ENCODE measurements around the gene PSTPIP2.
"Not testable (repeated sequence)": the region's sequence is repeated elsewhere in the genome, so short reads cannot be mapped to it uniquely, and the experiment has no call there.

PSTPIP2 gene

GRCh38 chr18:45997700-45998151 lies 74.3 kb downstream of the PSTPIP2 start:
- no peak for DNase-seq
- no CpG with 5 or more reads among the region's 8 CpGs for WGBS (ENCODE audit: extremely low coverage, insufficient coverage, insufficient read length)

GRCh38 chr18:45995461-45995860 lies 76.6 kb downstream of the PSTPIP2 start:
- no peak overlapping the region for H2AFZ ChIP-seq (ENCODE audit: insufficient read depth, low read length, poor library complexity)
- H3K4me2 ChIP-seq (ENCODE audit: low read length) = no peak overlapping the region
- no peaks in the 10 kb centered on the region for H3K79me1 ChIP-seq (ENCODE audit: low read length)
- no peak overlapping the region for H2BK120ac ChIP-seq (ENCODE audit: insufficient read depth, low read length, poor library complexity)
- no peak overlapping the region for H3K23ac ChIP-seq (ENCODE audit: low read length)
- no peak overlapping the region for H3K18ac ChIP-seq (ENCODE audit: low read length)
- no peak overlapping the region for H2BK5ac ChIP-seq (ENCODE audit: low read depth, low read length, poor library complexity)
- no peak overlapping the region for H3K4me3 ChIP-seq (ENCODE audit: low read depth, low read length)
- H3K4ac ChIP-seq (ENCODE audit: low read depth, low read length) = no peak overlapping the region
- H3K9ac ChIP-seq (ENCODE audit: low read length) = no peak overlapping the region
- no peak overlapping the region for H4K8ac ChIP-seq (ENCODE audit: low read depth, low read length)
- H4K12ac ChIP-seq (ENCODE audit: low read depth, low read length) = no peak overlapping the region
- no peaks in the 10 kb centered on the region for H3K27me3 ChIP-seq (ENCODE audit: insufficient read depth, low read length)
- no peaks in the 10 kb centered on the region for H3K4me1 ChIP-seq (ENCODE audit: control insufficient read depth in 1 of 2, insufficient read depth in 2 of 2, low read length in 2 of 2)
- H3K14ac ChIP-seq (ENCODE audit: low read length) = no peak overlapping the region
- H3K79me2 ChIP-seq (ENCODE audit: control insufficient read depth, insufficient read depth, low read length, poor library complexity) = no peaks in the 10 kb centered on the region
- no peak overlapping the region for H3K27ac ChIP-seq (ENCODE audit: low read depth, low read length)
- no peak overlapping the region for H2AK5ac ChIP-seq (ENCODE audit: low read length)
- H3K9me3 ChIP-seq (ENCODE audit: insufficient read depth, low read depth, low read length) = no peaks in the 10 kb centered on the region
- H3K36me3 ChIP-seq (ENCODE audit: control insufficient read depth in 1 of 2, insufficient read depth in 2 of 2, low read length in 2 of 2) = peaks cover 18 to 39% of the 10 kb centered on the region in 2 experiments
- DNase-seq = no peak
- no peak overlapping the region for H4K91ac ChIP-seq (ENCODE audit: low read depth, low read length)
- no CpG with 5 or more reads among the region's 3 CpGs for WGBS (ENCODE audit: extremely low coverage, insufficient coverage, insufficient read length)
- no peak overlapping the region for H2BK12ac ChIP-seq (ENCODE audit: low read length)

More at GRCh38 chr18:45997700-45998151, 74.3 kb downstream of the PSTPIP2 start:
- no peak overlapping the region for H3K4ac ChIP-seq (ENCODE audit: low read depth, low read length)
- H2AFZ ChIP-seq (ENCODE audit: insufficient read depth, low read length, poor library complexity) = no peak overlapping the region
- H3K4me2 ChIP-seq (ENCODE audit: low read length) = no peak overlapping the region
- no peaks in the 10 kb centered on the region for H3K79me1 ChIP-seq (ENCODE audit: low read length)
- H3K23ac ChIP-seq (ENCODE audit: low read length) = no peak overlapping the region
- no peaks in the 10 kb centered on the region for H3K79me2 ChIP-seq (ENCODE audit: control insufficient read depth, insufficient read depth, low read length, poor library complexity)
- H3K14ac ChIP-seq (ENCODE audit: low read length) = no peak overlapping the region
- H3K9me3 ChIP-seq (ENCODE audit: insufficient read depth, low read depth, low read length) = no peaks in the 10 kb centered on the region
- no peaks in the 10 kb centered on the region for H3K27me3 ChIP-seq (ENCODE audit: insufficient read depth, low read length)
- peak overlapping the region; percentile 43 for H2BK120ac ChIP-seq (ENCODE audit: insufficient read depth, low read length, poor library complexity)
- H2BK5ac ChIP-seq (ENCODE audit: low read depth, low read length, poor library complexity) = no peak overlapping the region
- no peak overlapping the region for H3K27ac ChIP-seq (ENCODE audit: low read depth, low read length)
- no peak overlapping the region for H4K12ac ChIP-seq (ENCODE audit: low read depth, low read length)
- H3K4me3 ChIP-seq (ENCODE audit: low read depth, low read length) = no peak overlapping the region
- H3K36me3 ChIP-seq (ENCODE audit: control insufficient read depth in 1 of 2, insufficient read depth in 2 of 2, low read length in 2 of 2) = peaks cover 13 to 29% of the 10 kb centered on the region in 2 experiments
- H4K8ac ChIP-seq (ENCODE audit: low read depth, low read length) = peak overlapping the region; percentile 38
- H3K9ac ChIP-seq (ENCODE audit: low read length) = no peak overlapping the region
- no peak overlapping the region for H3K18ac ChIP-seq (ENCODE audit: low read length)
- no peak overlapping the region for H2BK12ac ChIP-seq (ENCODE audit: low read length)
- no peaks in the 10 kb centered on the region for H3K4me1 ChIP-seq (ENCODE audit: control insufficient read depth in 1 of 2, insufficient read depth in 2 of 2, low read length in 2 of 2)
- H2AK5ac ChIP-seq (ENCODE audit: low read length) = no peak overlapping the region
- peak overlapping the region; percentile 14 for H4K91ac ChIP-seq (ENCODE audit: low read depth, low read length)

- peak; percentile 51 to 86 for DNase-seq
- H4K12ac ChIP-seq (ENCODE audit: low read depth, low read length) = no peak overlapping the region
- peaks cover 16 to 34% of the 10 kb centered on the region in 2 experiments for H3K36me3 ChIP-seq (ENCODE audit: control insufficient read depth in 1 of 2, insufficient read depth in 2 of 2, low read length in 2 of 2)
- H2BK12ac ChIP-seq (ENCODE audit: low read length) = no peak overlapping the region
- H3K9ac ChIP-seq (ENCODE audit: low read length) = no peak overlapping the region
- no peak overlapping the region for H4K8ac ChIP-seq (ENCODE audit: low read depth, low read length)
- H4K91ac ChIP-seq (ENCODE audit: low read depth, low read length) = no peak overlapping the region
- no peaks in the 10 kb centered on the region for H3K4me1 ChIP-seq (ENCODE audit: control insufficient read depth in 1 of 2, insufficient read depth in 2 of 2, low read length in 2 of 2)
- H2BK5ac ChIP-seq (ENCODE audit: low read depth, low read length, poor library complexity) = no peak overlapping the region
- no peak overlapping the region for H3K14ac ChIP-seq (ENCODE audit: low read length)
- no peak overlapping the region for H3K4me3 ChIP-seq (ENCODE audit: low read depth, low read length)
- H3K18ac ChIP-seq (ENCODE audit: low read length) = no peak overlapping the region
- no CpG with 5 or more reads among the region's 4 CpGs for WGBS (ENCODE audit: extremely low coverage, insufficient coverage, insufficient read length)
- no peaks in the 10 kb centered on the region for H3K79me2 ChIP-seq (ENCODE audit: control insufficient read depth, insufficient read depth, low read length, poor library complexity)
- H3K27me3 ChIP-seq (ENCODE audit: insufficient read depth, low read length) = no peaks in the 10 kb centered on the region
- no peak overlapping the region for H3K23ac ChIP-seq (ENCODE audit: low read length)
- H3K4me2 ChIP-seq (ENCODE audit: low read length) = no peak overlapping the region
- H3K9me3 ChIP-seq (ENCODE audit: insufficient read depth, low read depth, low read length) = no peaks in the 10 kb centered on the region
- H2BK120ac ChIP-seq (ENCODE audit: insufficient read depth, low read length, poor library complexity) = no peak overlapping the region
- no peak overlapping the region for H2AFZ ChIP-seq (ENCODE audit: insufficient read depth, low read length, poor library complexity)
- H3K79me1 ChIP-seq (ENCODE audit: low read length) = no peaks in the 10 kb centered on the region
- H3K27ac ChIP-seq (ENCODE audit: low read depth, low read length) = no peak overlapping the region
- H2AK5ac ChIP-seq (ENCODE audit: low read length) = no peak overlapping the region
- H3K4ac ChIP-seq (ENCODE audit: low read depth, low read length) = no peak overlapping the region
Measured at GRCh38 chr18:45993438-45993837, 78.6 kb downstream of the PSTPIP2 start.

GRCh38 chr18:45992527-45992926 lies 79.5 kb downstream of the PSTPIP2 start:
- H3K36me3 ChIP-seq (ENCODE audit: control insufficient read depth in 1 of 2, insufficient read depth in 2 of 2, low read length in 2 of 2) = peaks cover 18 to 33% of the 10 kb centered on the region in 2 experiments
- not testable (repeated sequence) for H3K27ac ChIP-seq (ENCODE audit: low read depth, low read length); DNase-seq; H3K4me2 ChIP-seq (ENCODE audit: low read length); H3K9me3 ChIP-seq (ENCODE audit: insufficient read depth, low read depth, low read length); H3K27me3 ChIP-seq (ENCODE audit: insufficient read depth, low read length); H3K4me1 ChIP-seq (ENCODE audit: control insufficient read depth in 1 of 2, insufficient read depth in 2 of 2, low read length in 2 of 2); H3K18ac ChIP-seq (ENCODE audit: low read length); H4K91ac ChIP-seq (ENCODE audit: low read depth, low read length); H4K12ac ChIP-seq (ENCODE audit: low read depth, low read length); H4K8ac ChIP-seq (ENCODE audit: low read depth, low read length); H3K79me2 ChIP-seq (ENCODE audit: control insufficient read depth, insufficient read depth, low read length, poor library complexity); H3K4me3 ChIP-seq (ENCODE audit: low read depth, low read length); H3K79me1 ChIP-seq (ENCODE audit: low read length); H2BK5ac ChIP-seq (ENCODE audit: low read depth, low read length, poor library complexity); H3K23ac ChIP-seq (ENCODE audit: low read length); H2AFZ ChIP-seq (ENCODE audit: insufficient read depth, low read length, poor library complexity); H2BK12ac ChIP-seq (ENCODE audit: low read length); H2BK120ac ChIP-seq (ENCODE audit: insufficient read depth, low read length, poor library complexity); H3K4ac ChIP-seq (ENCODE audit: low read depth, low read length); H3K9ac ChIP-seq (ENCODE audit: low read length); H2AK5ac ChIP-seq (ENCODE audit: low read length); H3K14ac ChIP-seq (ENCODE audit: low read length)
- WGBS (ENCODE audit: extremely low coverage, insufficient coverage, insufficient read length) = no CpG with 5 or more reads among the region's 6 CpGs
